LNCaP clone FGC (cell line): ENCODE results near the gene TMEM106B.

Source experiments
- DNase-seq: peaks from one replicate; pipeline ENCODE4 v3.0.0-alpha.2; 2011; ENCODE audit warnings: low read depth
- H3K4me3 ChIP-seq: 2 replicates; pipeline ENCODE4 v1.5.1; 2011; ENCODE audit warnings: mild to moderate bottlenecking, low read depth, low read length, control low read depth
- CTCF ChIP-seq: IDR thresholded peaks from 2 replicates; pipeline ENCODE4 v1.5.1; 2012; ENCODE audit warnings: mild to moderate bottlenecking; ENCODE audit not compliant: control insufficient read depth, insufficient read depth; ENCODE audit errors: extremely low read depth

TMEM106B gene

GRCh38 chr7:12196386-12196785 is 14.7 kb upstream of the TMEM106B start:
- H3K4me3 ChIP-seq, result no peak overlapping the region
- no peak for DNase-seq
- no peak for TF ChIP-seq CTCF

- H3K4me3 ChIP-seq, result no peak overlapping the region
- no peak for DNase-seq
- no peak for TF ChIP-seq CTCF
These were observed 11.7 kb upstream of the TMEM106B start for GRCh38 chr7:12199363-12199762.

GRCh38 chr7:12207046-12207445 is 4.0 kb upstream of the TMEM106B start:
- DNase-seq, result peak; percentile 23
- no peak for TF ChIP-seq CTCF
- H3K4me3 ChIP-seq, result no peak overlapping the region

- TF ChIP-seq CTCF, result no peak
- DNase-seq, result no peak
- no peak overlapping the region for H3K4me3 ChIP-seq
These were observed 1.9 kb upstream of the TMEM106B start for GRCh38 chr7:12209221-12209620.

GRCh38 chr7:12210179-12211053 is 678 bp upstream of the TMEM106B start:
- no peak for DNase-seq
- TF ChIP-seq CTCF, result no peak

GRCh38 chr7:12211711-12212485 is 804 bp downstream of the TMEM106B start:
- peak overlapping the region; percentile 69 for H3K4me3 ChIP-seq
- TF ChIP-seq CTCF, result no peak
- DNase-seq, result no peak

More at GRCh38 chr7:12210179-12211053, 678 bp upstream of the TMEM106B start:
- H3K4me3 ChIP-seq, result peak overlapping the region; percentile 69
